H1 (cell line): ENCODE results near the gene ZNF771. TPM values are rescaled to one million over a fixed set of nuclear protein-coding genes. Genes with fewer than 3 reads are reported as not detected.

ENCODE experiments used
- FOSL1 ChIP-seq: IDR thresholded peaks from 2 replicates; pipeline ENCODE4 v1.6.1; 2011; ENCODE audit warnings: mild to moderate bottlenecking, low read depth, low read length, moderate library complexity; ENCODE audit not compliant: insufficient read depth
- RBBP5 ChIP-seq: IDR thresholded peaks from 2 replicates; pipeline ENCODE4 v1.7.1; 2012; ENCODE audit warnings: low read depth, mild to moderate bottlenecking, inconsistent platforms, low read length, moderate library complexity, borderline replicate concordance
- SRF ChIP-seq: IDR thresholded peaks from 2 replicates; pipeline ENCODE4 v1.6.1; 2011; ENCODE audit warnings: mild to moderate bottlenecking, low read depth, low read length, moderate library complexity
- SUZ12 ChIP-seq: fragments of 200-600 bp; sonication (generic); IDR thresholded peaks from 2 replicates; pipeline ENCODE4 v1.6.1; 2012; ENCODE audit warnings: mild to moderate bottlenecking, inconsistent platforms, low read length, moderate library complexity, mixed read lengths
- polyA plus RNA-seq, 7 experiments: library from polyadenylated mRNA; depleted of rRNA in 3 of 7; stranded (reverse) in 5 of 7; unstranded in 2 of 7; fragments of >200 nt in 5 of 7; fragments of 200-250 nt in 2 of 7; gene quantifications; 1 replicate in 5 of 7; 2 replicates in 1 of 7; 4 replicates in 1 of 7; pipeline versions ENCODE4 v1.2.1 to v1.2.3, GENCODE V29; 2011 to 2013; ENCODE audit warnings: missing spikeins in 2 of 7, mixed read lengths in 2 of 7
- total RNA-seq: library from RNA; stranded (reverse); fragmentation: NEBNext Ultra II Directional; extraction: Animal tissue kit (Norgen Biotek cat#: 25700); gene quantifications from 2 replicates; pipeline ENCODE4 v1.2.1, GENCODE V29; 2021

ZNF771 gene
- total and polyA plus RNA-seq, 2 of the 8 experiments (the other 6 are each of a cell fraction or from before 2014, with no cell fraction given): 10.6 to 15.7 TPM

DNA sequence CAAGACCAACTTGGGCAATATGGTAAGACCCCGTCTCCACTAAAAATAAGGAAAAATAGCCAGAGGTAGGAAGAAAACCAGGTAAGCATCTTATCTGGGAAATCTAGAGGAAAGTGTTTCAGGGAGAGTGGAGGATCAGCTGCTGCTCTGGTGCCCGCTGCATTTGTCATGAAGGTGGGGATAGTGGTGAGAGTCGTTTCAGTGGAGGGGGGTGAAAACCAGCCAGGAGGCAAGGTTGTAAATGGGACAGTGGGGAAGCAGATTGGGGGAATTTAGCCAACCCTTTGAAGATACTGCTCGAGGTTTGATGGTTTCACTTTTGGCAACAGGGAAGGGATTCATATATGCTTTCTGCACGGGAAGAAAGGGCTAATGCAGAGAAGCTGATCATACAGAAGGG lies 13.6 kb downstream of the ZNF771 start (continued):
- no peak for TF ChIP-seq SRF
- TF ChIP-seq RBBP5: no peak
- TF ChIP-seq FOSL1: no peak
- TF ChIP-seq SUZ12: no peak
